HFF-Myc (cell line): ENCODE results near the gene FKBP5.
"Not testable (repeated sequence)": the region's sequence is repeated elsewhere in the genome, so short reads cannot be mapped to it uniquely, and the experiment has no call there.

Experiments
- DNase-seq: peaks from one replicate; pipeline ENCODE4 v3.0.0-alpha.2; 2011; ENCODE audit warnings: low read depth; ENCODE audit errors: extremely low read depth
- H3K4me3 ChIP-seq: replicated peaks from 2 replicates; pipeline ENCODE4 v1.5.1; 2011; ENCODE audit warnings: low read depth, mild to moderate bottlenecking, control low read depth, low read length
- CTCF ChIP-seq: IDR thresholded peaks from 2 replicates; pipeline ENCODE4 v1.5.1; 2012; ENCODE audit warnings: mild to moderate bottlenecking, low read depth, low read length, control low read depth; ENCODE audit errors: missing control alignments

The FKBP5 gene

GRCh38 chr6:35678814-35679213 is 9.9 kb downstream of the FKBP5 start:
- no peak overlapping the region for H3K4me3 ChIP-seq
- DNase-seq: no peak
- TF ChIP-seq CTCF: no peak

- H3K4me3 ChIP-seq: no peak overlapping the region
- TF ChIP-seq CTCF: no peak
- DNase-seq: no peak
Measured at GRCh38 chr6:35678021-35678654, 10.6 kb downstream of the FKBP5 start.

- TF ChIP-seq CTCF: no peak
- H3K4me3 ChIP-seq: no peak overlapping the region
- DNase-seq: no peak
Measured at GRCh38 chr6:35677456-35677855, 11.3 kb downstream of the FKBP5 start.

- no peak for TF ChIP-seq CTCF
- DNase-seq: no peak
- H3K4me3 ChIP-seq: no peak overlapping the region
Measured at GRCh38 chr6:35675871-35676459, 12.8 kb downstream of the FKBP5 start.

GRCh38 chr6:35674594-35674993 is 14.1 kb downstream of the FKBP5 start:
- no peak overlapping the region for H3K4me3 ChIP-seq
- DNase-seq: no peak
- no peak for TF ChIP-seq CTCF

GRCh38 chr6:35673755-35674154 is 15.0 kb downstream of the FKBP5 start:
- H3K4me3 ChIP-seq: no peak overlapping the region
- TF ChIP-seq CTCF: no peak
- DNase-seq: no peak

- DNase-seq, H3K4me3 ChIP-seq: not testable (repeated sequence)
Measured at GRCh38 chr6:35673284-35673666, 15.4 kb downstream of the FKBP5 start.

- not testable (repeated sequence) for DNase-seq, H3K4me3 ChIP-seq
Measured at GRCh38 chr6:35670453-35670852, 18.3 kb downstream of the FKBP5 start.
